Stimulated activated CD8-positive, alpha-beta memory T cell treated with anti-CD3 and anti-CD28 coated beads, Interleukin-4, amount 100 ng/mL, for 1 hour (primary cell): Measurements from ENCODE around the gene DNASE1L2.

Experiments
- DNase-seq, 2 donors: peaks; one replicate each; pipeline ENCODE4 v3.0.0-alpha.2; 2020; ENCODE audit warnings: low read depth in 2 of 2, low spot score in 1 of 2

Gene DNASE1L2, protein sequence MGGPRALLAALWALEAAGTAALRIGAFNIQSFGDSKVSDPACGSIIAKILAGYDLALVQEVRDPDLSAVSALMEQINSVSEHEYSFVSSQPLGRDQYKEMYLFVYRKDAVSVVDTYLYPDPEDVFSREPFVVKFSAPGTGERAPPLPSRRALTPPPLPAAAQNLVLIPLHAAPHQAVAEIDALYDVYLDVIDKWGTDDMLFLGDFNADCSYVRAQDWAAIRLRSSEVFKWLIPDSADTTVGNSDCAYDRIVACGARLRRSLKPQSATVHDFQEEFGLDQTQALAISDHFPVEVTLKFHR

DNA sequence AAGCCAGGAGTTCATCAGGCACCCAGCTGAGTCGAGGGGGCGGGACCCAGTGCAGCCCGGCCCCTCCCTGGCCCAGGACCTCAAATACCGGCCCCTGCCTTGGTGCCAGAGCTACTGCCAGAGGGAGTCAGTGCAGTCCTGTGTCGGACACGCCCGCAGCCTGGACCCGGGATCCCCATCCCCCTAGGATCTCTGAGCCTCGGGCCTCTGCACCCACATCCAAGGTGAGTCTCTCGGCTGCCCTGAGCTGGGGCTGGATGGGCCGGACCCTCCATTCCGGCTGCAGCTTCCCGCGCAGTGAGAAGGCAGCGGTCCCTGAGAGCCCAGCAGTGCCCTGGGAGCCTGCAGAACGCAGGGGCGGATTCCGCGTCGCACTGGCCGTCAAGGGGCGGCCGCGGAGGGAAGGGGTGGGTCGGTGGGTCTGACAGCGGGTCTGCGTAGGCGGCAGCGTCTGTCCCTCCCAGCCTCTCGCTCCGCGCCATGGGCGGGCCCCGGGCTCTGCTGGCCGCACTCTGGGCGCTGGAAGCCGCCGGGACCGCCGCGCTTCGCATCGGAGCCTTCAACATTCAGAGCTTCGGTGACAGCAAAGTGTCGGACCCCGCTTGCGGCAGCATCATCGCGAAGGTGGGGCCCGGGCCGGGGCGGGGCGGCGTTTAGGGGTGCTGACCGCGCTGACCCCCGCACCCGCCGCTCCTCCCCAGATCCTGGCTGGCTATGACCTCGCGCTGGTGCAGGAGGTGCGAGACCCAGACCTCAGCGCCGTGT lies at the start of gene DNASE1L2:
TSS of gene DNASE1L2 (plus strand) at position 108 of the 765 bp plus-strand sequence. CDS start at position 481, 373 bp downstream.
- DNase-seq: no peak

DNA sequence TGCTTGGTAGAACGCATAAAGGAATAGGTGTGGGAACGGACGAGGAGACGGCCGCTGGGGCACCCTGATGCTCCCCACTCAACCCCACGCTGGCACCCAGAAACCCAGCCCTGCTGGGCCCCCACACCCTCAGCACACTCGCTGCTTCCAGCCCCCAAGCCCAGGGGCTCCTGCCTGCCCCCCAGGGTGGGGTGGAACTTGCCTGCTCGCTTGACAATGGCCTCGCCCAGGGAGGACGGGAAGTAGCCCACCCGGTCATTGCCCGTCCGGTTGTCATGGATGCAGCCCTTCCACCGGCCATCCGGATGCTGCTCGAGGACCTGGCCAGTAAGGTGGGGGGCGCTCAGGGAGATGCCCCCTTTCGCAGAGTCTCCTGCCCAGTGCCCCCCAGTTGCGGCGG lies 49.7 kb upstream of the DNASE1L2 start:
- no peak for DNase-seq

DNA sequence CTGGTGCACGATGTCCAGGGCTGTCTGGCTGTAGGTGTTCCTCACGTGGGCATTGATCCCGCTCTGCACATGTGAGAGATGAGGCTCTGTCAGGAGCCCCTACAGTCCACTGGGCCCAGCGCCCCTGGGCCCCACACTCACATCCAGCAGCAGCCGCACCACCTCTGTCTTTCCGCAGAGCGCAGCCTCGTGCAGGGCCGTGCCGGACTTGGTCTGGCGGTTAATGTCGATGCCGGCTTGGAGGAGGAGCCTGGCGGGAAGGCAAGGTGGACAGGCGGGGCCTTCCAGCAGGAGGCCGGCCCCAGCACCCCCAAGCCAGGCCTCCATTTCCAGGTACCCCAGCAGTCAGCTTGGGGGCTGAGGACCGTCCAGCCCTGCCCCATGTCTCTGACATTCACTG lies 49.0 kb upstream of the DNASE1L2 start:
- no peak for DNase-seq

DNA sequence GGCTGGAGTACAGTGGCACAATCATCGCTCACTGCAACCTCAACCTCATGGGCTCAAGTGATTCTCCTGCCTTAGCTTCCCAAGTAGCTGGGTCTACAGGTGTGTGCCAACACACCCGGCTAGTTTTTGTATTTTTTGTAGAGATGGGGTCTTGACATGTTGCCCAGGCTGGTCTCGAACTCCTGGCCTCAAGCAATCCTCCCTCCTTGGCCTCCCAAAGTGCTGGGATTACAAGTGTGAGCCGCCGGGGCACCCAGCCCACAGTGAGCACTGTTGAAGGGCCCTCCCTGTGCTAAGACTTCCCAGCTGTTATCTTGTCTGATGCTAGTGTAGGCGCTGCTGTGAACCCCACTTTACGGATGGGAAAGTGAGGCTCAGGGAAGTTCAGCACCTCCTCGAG lies 47.8 kb upstream of the DNASE1L2 start:
- DNase-seq: no peak

DNA sequence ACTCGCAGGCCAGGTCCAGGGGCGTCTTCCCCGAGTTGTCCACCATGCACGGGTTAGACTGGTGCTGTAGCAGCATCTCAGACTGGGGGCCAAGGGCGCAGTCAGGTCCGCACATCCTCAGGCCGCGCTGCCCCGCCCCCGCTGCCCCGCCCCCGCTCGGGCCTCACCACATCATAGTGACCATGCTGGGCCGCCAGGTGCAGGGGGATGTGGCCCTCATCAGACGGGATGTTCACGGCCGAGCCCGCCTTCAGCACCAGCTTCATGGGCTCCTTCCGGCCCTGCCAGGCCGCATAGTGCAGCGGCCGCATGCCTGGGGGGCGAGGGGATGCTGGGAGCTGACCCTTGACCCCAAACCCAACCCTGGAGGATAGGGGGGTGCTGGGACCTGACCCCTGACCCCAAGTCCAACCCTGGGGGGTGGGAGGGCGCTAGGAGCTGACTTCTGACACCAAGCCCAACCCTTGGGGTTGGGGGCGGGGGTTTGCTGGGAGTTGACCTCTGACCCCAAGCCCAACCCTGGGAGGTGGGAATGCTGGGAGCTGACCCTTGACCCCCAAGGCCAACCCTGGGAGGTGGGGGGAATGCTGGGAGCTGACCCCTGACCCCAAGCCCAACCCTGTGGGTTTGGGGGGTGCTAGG lies 46.9 kb upstream of the DNASE1L2 start:
- DNase-seq: no peak

DNA sequence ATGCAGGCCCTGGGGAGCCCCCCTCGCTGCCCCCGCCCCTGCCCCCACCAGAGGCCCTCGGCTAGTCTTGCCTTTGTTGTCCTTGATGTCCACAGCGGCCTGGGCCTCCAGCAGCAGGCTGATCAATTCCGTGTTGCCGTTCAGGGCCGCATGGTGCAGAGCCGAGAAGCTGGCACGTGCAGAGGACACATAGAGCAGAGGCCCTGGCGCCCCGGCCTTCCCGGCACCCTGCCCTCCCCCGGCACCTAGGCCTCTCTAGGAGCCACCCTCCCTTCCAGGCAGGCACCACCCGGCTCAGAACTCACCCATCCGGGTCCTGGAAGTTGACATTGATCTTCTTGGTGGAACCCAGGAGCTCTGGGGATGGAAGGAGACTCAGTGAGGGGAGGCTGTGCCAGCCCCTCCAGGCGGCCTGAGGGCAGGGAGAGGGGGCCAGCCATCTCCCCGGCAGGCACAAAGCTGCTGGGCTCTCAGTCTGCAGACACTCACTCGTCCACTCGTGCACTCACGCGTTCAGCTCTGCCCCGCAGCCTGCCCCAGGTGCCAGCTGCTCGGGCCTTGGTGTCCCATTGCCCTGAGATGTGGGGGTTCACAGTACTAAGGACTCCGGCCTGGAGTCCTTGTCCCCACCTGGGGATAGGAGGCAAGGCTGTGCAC lies 46.1 kb upstream of the DNASE1L2 start:
- DNase-seq: no peak

DNA sequence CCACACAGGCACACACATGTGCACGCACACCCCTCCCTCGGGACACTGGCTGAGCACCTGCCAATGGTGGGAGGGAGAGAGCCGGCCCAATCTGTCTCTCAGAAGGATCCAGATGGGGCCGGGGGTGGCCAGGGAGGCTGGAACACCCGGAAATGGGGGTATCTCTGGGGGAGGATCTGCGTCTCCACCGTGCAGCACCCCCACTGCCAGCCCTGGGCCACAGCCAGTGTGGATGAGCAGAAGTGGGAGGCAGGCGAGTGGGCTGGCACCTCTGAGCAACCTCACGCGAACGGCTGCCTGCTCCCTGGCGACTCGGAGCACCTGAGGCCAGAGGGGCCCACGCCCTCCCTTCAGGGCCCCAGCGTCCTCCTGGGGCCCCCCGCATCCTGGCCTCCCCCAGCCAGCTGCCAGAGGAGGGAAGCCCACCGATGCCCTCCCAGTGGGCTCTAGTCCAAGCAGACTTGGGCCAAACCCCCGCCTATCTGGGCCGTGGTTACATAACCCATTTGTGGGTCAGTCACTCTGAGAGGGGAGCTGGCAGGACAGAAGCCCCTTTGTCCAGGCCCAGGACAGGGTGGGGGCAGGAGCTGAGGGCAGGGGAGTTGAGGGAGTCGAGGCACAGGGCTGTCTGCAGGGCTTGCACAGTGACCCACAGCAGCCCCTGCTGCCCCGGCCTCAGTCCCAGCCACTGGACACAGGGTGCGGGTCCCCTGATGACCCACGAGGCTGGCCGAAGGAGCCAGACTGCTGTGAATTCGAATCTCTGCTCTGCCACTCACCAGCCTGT lies 45.4 kb upstream of the DNASE1L2 start:
- DNase-seq: no peak

DNA sequence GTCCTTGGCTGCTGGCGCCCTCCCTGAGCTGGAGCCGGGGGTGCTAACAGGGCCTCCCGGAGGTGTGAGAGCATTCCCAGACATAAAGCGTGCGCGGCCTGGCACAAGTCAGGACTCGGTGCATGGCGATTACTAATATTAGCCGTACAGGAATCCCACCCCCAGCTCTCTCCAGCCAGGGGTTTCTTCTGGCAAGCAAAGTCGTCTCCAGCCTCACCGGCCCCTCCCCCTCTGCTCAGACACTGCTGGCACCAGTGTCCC lies 44.9 kb upstream of the DNASE1L2 start:
- no peak for DNase-seq

DNA sequence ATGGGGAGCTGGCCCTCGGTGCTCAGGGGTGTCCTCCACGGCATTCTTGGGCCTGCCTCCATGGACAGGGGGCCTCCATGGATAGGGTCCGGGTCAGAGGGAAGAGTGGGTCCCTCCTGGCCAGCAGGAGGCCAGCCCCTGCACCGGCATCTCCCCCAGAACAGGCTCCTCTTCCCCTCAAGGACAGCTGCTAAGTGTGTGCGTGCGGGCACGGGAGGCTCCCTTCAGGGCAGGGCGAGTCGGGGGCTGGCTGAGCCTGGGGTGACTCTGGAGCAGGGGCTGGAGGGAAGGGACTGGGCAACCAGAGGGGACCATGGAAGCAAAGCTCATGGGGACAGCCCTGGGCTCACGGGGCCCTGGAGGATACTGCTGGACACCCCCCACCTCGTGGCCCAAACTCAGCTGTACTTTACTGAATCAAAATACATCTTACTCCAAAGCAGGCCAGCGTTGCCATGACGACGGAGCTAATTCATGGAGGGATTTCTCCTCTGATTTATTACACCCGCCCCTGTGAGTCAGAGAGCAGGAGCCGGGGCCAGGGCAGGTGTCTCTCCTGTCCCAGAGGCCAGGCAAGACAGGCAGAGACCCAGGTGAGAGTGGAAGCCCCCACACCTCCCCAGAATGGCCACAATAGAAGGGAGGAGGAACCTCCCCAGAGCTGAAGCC lies 41.9 kb upstream of the DNASE1L2 start:
- DNase-seq: no peak

DNA sequence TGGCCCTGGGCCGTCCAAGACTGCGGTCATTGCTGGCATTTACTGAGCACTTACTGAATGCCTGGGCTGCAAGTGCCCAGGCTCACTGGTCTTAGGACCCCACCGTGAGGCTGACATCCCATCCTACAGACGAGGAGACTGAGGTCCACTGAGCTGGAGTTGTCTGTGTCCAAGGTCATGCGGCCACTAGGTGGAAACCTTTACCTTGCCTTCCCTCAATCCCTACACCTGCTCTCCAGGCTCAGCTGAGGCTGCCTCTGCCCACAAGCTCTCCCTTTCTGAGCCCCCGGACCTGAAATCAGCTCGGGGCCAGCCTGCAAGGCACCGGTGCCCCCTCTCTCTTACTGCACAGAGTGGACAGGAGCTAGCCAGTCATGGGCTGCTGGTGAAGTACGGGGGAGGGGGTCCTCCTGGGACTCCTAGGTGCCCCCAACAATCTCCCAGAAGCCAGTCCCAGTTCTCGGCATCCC lies 41.4 kb upstream of the DNASE1L2 start:
- peak in 1 of 2 donors; percentile 20 for DNase-seq

DNA sequence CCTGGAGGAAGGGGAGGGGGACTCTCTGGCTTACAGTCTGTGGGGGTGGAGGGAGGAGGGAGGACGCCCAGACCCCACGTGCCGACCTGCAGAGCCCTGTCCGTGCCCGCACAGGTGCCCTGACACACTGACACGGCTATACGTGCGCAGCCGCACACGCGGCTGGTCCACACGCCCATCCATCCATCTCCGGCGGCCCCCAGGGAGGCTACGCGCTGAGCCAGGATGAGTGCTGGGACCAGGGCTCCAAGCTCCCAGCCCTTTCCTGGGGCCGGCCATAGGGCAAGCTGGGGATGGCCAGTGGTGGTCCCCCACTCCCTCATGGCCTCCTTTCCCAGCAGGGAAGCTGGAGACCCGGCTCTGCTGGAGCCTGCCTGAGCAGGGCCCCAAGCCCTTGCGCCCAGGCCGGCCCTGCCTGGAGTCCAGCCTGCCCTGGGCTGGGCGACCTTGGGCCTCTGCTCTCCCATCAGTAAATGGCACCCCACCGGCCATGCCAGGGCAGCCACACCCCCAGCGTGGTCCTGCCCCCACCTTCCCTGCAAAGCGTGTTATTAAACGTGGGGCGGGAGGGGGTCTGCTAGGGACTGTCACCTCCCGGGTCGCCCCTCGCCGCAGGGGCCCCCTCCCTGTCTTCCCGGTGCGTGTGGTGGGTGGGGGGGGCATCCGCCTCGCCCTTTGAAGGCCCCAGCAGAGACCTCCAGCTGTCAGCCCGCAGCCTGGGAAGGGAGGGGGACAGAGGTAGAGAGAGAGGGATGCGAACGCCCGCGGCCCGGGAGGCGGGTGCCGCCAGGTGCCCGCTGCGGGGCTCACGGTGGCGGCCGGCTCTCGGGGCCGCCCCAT lies 40.7 kb upstream of the DNASE1L2 start:
- no peak for DNase-seq

DNA sequence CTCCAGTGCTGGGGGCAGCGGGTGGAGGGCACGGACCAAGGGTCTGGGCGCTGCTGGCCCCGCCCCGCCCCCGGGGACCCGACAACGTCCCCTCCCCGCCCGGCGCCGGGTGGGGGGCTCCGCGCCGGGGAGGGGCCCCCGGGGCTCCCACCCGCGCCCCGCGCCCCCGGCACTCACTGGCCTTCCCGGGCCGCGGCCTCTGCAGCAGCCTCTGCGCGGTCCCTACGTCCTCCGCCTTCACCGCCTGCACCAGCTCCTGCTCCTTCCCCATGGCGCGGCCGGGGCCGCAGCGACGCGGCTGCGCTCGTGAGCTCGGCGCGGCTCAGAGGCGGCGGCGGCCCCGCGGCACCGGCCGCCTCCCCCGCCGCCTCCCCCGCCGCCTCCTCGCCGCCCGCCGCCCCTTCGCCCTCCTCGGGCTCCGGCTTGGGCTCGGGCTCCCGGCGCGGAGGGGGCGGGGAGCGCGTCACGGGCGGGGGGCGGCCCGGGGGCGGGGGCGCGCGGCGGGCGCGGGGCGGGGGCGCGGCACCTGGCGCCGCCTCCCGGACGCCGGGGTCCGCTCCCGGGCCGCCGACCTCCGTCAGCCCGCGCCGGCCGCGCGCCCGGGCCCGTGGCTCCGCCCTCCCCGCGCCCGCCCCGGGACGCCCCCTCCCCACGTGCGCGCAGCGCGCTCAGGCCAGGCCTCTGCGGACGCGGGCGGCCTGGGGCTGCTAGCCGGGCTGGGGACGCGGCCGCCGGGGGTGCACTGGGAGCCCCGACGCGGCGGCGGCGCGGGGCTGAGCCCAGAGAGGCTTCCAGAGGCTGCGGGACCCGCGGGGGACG lies 39.9 kb upstream of the DNASE1L2 start, which contains the start of gene CASKIN1:
TSS of gene CASKIN1 (minus strand) at position 444 of the 819 bp plus-strand sequence. CDS start at position 271, 173 bp downstream.
- DNase-seq: no peak

DNA sequence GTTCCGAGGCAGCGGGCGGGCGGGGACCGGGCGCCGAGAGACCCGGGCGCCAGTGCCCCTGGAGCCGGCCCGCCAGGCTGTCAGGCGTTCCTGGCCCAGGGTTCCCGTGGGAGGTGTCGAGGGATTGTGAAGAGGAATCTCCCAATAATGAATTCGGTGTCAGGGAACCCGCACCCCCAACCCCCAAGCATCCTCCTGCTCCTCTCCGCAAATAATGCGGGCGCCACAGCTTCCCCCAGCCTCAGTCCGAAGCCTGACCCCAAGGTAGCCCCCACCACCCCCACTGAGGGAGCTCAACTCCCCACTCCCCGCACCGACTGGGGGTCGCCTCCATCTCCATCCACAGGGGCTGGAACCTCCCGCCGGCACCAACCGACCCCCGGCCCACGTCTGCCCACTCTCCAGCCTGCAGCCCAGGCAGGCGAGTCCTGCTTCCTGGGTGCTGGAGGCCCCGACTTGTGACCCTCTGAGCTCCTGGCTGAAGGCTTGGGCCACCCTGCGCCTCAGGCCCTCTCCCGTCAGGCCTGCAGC lies 39.2 kb upstream of the DNASE1L2 start:
- no peak for DNase-seq

DNA sequence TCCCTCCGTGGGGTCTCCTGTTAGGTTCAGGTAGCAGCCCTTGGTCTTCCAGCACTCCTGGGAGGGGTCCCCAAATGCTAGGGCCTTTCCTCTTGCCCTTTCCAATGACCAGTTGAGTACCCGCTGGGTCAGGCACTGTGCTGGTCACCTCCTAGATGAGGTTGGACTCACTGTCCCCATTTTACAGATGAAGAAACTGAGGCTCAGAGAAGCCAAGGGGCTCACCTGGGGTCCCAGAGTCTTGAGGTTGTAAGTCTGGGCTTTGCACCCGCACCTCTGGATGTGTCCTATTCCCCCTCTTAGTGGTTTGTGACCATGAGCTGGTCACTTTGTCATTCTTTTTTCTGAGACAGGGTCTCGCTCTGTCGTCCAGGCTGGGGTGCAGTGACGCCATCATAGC lies 38.5 kb upstream of the DNASE1L2 start:
- DNase-seq: no peak

DNA sequence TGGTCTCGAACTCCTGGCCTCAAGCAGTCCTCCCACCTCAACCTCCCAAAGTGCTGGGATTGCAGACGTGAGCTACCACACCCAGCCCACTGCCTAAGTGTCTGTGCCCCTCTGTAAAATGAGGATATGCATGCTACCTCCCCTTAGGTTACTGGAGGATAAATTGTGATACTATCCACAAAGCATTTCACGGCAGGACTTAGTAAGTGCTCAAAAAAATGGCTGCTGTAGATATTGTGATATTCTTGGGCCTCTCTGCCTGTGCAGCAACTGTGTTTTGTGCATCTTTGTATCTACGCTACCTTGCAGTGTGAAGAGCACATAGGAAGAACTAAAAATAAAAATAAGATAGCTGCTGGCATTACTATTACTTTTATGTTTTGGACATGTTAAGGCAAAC lies 38.0 kb upstream of the DNASE1L2 start:
- no peak for DNase-seq

DNA sequence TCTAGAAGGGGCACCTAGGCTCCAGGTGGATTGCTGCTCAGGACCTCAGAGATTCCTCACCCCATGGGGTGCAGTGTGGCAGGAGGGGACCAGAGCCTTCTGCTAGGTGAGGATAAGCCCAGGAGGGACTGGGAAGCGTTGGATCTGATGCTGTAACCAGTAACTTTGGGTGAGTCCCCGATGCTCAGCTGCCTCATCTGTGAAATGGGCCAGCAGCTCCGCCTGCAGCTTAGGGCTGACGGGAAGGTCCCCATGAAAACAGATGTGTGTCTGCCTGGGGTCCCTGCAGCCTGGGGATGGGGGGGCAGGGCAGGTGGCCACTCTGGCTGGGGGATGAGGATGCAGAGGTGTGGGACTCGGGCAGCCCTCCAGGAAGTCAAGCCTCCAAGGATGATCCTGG lies 37.1 kb upstream of the DNASE1L2 start:
- no peak for DNase-seq

DNA sequence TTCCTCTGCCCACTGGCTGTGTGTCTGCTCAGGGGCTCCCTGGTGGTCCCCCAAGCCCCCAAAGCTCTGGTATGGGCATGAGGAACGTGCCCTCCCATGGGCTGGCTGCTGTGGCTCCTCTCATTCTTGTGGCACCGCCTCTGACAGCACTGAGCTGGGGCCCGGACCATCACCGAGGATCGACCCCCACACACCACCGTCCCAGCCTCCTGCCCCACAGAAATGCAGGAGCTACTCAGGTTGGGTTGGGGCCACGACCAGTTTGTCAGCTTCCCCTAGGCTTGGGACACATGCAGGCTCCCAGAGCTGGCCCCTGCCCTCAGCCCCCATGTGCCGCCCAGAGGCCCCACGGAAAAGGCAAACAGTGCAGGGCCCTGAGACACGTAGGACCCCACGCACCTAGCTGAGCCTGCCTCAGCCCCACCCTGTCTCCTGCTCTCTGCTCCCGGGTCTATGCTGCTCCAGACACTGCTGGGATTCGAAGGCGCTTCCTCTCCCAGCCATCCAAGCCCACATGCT lies 36.6 kb upstream of the DNASE1L2 start:
- no peak for DNase-seq

DNA sequence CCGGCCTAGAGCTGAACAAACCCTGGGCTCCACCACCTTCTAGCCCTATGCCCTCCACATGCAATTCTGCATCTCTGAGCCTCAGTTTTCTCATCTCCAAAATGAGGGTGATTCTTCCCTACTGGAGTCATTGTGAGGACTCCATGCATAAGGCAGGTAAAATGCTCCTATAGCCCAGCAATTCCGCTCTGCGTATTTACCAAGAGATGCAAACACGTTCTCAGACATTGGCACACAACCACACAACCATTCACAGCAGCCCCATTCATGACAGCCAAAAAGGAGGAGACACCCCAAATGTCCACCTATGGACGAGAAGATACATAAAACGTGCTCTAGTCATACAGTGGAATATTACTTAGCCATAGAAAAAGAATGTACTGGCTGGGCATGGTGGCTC lies 35.9 kb upstream of the DNASE1L2 start:
- no peak for DNase-seq
